ENCODE data around the gene MALRD1.

MALRD1 gene

GRCh38 chr10:19658622-19659233 is 610.1 kb downstream of the MALRD1 start:
- DNase-seq = no peak

DNA sequence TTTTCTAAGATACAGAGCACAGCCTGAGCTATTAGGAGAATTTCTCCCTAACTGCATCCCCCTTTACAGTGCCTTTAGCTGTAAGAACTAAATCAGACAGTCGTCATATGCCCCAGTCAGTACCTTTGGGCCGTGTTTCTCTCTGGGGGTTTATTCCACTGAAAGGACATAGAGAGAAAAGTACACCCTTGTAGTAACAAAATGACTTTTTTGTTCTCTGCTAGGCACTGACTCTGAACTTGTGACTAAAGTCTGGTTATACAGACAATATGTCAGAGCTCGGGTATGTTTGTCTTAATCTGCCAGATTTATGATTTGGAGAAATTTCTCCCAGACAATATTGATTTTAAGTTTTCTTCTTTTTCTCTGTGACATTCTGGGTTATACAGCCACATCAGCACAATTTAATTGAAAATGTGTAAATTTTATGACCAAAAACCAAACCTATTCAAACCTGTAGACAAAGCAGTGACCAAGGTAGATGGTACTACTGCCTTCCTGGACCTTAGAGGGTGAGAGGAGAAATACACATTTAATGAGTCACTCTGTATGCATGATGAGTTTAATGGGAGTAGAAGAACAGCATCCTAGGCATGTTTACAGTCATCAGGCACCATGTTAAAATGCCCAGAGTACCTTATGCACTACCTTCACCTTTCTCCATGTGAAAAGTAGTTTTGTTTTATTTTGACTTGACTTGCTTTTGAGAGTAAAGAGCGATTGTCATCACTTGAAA is 611.5 kb downstream of the MALRD1 start:
- no peak for DNase-seq

- no peak for DNase-seq
These were observed 614.7 kb downstream of the MALRD1 start for GRCh38 chr10:19663344-19663743.

- no peak for DNase-seq
These were observed 619.5 kb downstream of the MALRD1 start for GRCh38 chr10:19668116-19668515.

GRCh38 chr10:19676063-19676462 is 627.5 kb downstream of the MALRD1 start:
- DNase-seq = no peak

DNA sequence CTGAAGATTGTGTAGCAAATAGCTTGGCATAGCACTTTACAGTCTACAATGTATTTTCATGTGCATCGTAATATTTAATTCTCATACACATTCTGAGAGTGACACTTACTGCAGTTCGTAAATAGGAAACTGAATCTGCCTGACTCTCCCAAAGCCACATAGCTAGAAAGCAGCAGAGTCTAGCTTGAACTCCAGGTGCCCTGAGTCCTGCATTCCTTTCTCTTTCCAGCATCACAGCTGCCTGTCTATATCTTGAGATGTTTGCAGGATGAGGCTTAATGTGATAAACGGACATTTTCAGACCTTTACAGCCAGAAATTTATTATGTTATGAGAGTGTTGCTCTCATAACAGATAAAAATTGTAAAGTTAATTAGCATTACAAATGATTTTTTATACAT is 634.8 kb downstream of the MALRD1 start:
- no peak for DNase-seq

- DNase-seq = no peak
These were observed 635.4 kb downstream of the MALRD1 start for GRCh38 chr10:19683960-19684359.

DNA sequence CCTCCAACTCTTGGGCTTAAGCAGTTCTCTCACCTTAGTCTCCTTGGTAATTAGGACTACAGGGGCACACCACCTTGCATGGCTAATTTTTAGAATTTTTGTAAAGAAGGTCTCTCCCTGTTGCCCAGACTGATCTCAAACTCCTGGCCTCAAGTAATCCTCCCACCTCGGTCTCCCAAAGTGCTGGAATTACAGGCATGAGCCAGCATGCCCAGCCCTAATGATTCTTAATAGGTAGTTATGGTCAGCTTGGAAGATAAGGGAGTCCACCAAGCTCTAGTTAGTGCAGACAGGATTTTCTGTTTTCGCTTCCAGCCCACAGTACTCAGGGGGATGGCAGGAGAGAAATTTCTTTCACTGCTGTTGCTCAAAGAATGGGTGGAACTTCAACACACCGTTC is 639.7 kb downstream of the MALRD1 start:
- DNase-seq = no peak

DNA sequence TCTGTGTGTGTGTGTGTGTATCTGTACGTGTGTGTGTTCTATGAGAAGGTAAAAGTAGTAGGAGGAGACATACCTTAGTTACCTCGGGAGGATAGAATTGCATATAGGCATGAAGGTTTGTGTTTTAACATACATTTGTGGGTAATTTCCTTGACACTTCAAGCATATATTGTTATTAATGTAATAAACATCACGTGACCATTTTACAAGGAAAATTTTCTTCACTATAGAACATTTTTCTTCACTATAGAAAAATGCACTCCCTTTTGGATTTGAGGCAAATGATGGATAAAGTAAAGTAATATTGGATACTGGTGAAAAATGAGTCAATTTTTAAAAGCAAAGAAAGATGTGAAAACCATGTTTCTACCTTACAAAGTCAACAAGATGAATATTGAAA is 640.6 kb downstream of the MALRD1 start:
- DNase-seq = no peak

DNA sequence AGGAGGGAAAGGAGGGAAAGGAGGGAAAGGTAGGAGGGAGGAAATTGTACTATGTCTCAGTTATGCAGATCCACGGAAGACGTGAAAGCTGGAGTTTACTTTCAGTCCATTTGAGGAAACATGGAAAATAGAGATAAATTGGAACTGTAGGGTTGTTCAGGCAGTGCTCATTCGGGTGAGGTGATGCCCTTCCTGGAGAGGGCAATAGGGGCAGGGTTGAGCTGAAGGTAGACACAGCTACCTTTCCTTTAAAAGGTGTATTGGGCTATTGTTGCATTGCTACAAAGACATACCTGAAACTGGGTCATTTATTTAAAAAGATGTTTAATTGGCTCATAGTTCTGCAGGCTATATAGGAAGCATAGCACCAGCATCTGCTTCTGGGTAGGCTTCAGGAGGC is 650.7 kb downstream of the MALRD1 start:
- no peak for DNase-seq

DNA sequence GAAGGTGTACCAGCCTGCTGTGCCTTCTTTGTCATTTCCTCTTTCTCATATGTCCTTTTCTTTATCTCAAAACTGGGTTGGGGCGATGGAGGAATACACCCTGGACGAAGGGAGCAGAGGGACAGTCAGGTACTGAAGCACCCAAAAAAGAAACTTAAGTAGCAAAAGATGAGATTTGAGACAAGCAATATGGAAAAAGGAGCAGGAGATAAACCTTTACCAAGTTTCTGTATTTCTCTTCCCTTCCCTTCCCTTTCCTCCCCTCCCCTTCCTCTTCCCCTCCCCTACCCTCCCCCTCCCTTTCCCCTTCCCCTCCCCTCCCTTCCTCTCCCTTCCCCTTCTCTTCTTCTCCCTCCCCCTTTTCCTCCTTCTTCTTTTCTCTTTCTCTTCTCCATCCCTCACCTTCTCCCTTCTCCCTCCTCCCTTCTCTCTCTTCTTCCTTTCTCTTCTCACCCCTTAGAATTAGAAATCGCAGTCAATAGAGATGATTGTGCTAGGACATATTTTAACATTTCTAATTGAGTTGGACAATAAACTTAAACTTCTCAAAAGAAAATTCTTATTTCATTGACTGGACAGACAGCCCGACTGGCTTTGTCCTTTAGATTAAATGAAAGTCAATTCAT is 652.9 kb downstream of the MALRD1 start:
- no peak for DNase-seq

- no peak for DNase-seq
These were observed 653.6 kb downstream of the MALRD1 start for GRCh38 chr10:19702215-19702614.

DNA sequence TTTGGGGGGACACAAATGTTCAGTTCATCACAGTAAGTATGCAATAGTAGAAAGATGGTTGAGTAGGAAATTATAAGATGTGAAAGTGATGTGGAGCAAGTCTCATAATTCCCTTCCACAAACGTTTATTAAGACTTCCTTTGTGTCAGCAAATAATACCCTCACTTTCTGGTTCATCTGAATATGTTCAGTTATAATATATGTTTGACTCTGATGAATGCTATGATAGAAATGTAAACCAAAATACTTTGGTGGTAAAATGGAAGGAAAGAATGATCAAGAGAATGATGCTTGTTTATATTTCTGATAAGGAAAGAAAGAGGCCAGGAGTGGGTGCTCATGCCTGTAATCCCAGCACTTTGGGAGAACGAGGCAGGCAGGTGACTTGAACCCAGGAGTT is 655.9 kb downstream of the MALRD1 start:
- DNase-seq = no peak

DNA sequence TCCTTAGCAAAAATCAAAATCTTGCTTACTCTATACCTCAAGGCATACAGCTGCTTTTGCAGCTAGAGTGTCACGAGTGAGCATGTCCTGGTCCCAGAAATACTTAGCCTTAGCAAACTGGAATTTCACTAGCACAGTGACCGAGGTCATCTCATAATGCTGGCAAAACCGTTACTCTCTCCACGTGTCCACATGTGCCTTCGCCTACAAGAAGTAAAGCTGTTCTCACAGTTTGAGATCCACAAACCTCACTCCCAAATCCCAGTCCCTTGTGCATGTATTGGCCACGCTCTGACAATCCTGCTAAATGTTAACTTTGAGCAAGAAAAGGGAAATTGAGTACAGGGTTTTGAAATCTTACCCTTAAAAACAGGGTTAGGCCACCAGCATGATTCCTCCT is 656.6 kb downstream of the MALRD1 start:
- no peak for DNase-seq

DNA sequence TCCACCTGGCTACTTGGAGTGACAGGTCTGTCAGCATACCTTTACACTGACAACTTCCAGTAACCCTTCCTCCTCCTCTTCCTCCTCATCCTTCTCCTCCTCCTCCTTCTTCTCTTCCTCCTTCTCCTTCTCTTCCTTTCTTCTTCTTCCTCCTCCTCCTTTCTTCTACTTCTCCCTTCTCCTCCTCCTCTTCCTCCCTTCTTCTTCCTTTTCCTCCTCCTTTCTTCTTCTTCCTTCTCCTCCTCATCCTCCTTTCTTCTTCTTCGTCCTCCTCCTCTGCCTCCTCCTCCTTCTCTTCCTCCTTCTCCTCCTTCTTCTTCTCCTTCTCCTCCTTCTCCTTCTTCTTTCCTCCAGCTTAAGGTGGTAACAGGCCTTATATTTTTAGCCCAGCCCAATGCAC is 658.3 kb downstream of the MALRD1 start:
- DNase-seq = no peak

DNA sequence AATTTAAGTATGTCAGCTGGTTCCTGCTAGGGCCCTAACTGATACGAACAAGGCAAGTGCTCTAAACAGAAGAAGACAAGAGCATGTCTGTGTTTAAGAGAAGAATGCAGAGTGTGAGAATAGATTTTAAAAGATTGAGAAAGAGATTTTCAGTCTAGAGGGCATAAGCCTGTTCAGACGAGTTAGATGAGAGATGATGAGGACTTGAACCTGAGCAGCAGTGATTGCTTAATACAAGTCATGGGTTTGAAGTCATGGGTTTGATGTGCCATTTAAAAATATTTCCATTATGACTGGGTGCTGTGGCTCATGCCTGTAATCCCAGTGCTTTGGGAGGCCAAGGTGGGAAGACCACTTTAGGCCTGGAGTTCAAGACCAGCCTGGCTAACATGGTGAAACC is 658.8 kb downstream of the MALRD1 start:
- DNase-seq = no peak

- DNase-seq = no peak
These were observed 659.4 kb downstream of the MALRD1 start for GRCh38 chr10:19708031-19708430.

DNA sequence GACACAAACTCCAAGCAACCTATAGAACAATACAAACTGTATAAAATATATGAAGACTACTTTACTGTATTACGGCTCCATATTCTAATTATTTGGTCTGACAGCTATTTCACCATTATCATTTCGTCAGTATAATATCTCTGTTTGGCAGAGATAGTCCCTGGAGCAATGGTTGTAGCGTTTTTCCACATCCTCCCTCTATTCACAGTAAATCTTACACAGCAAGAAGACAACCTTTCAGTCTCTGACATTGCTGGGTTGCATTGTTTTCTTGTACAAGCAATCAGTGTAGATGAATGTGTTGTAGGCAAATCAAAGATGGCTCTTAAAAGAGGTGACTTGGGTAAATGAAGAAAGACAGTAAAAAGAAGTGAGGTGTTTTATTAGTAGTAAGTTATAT is 662.0 kb downstream of the MALRD1 start:
- DNase-seq = no peak

- DNase-seq = no peak
These were observed 664.6 kb downstream of the MALRD1 start for GRCh38 chr10:19713159-19713558.

GRCh38 chr10:19713800-19714525 is 665.4 kb downstream of the MALRD1 start:
- no peak for DNase-seq

- DNase-seq = no peak
These were observed 670.7 kb downstream of the MALRD1 start for GRCh38 chr10:19719284-19719683.

- no peak for DNase-seq
These were observed 675.7 kb downstream of the MALRD1 start for GRCh38 chr10:19724287-19724686.

DNA sequence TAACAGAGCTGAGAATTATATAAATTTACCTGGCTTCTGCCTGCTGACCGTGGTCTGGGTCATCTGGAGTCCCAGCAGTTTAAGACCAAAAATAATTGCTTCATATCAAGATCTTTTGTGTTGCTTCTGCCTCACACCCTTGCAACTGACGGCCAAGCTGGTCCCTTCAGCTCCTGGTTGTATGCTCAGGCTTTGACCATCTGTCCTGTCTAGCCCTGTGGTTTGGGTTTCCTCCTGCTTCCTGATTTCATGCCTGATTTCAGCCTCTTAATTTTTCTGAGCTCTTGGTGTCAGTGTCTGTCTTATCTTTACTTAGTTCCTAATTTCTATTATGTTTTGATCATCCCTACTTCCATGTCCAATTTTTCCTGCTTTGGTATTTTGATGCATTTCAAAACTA is 679.8 kb downstream of the MALRD1 start:
- DNase-seq = peak; percentile 37

GRCh38 chr10:19728964-19729363 is 680.4 kb downstream of the MALRD1 start:
- no peak for DNase-seq
